ENCODE data around the gene PROX1. TPM values are rescaled to one million over a fixed set of nuclear protein-coding genes. Genes with fewer than 3 reads are reported as not detected.

The PROX1 gene
- total RNA-seq, 1 experiment from 2014 or later, result 19.9 TPM

DNA sequence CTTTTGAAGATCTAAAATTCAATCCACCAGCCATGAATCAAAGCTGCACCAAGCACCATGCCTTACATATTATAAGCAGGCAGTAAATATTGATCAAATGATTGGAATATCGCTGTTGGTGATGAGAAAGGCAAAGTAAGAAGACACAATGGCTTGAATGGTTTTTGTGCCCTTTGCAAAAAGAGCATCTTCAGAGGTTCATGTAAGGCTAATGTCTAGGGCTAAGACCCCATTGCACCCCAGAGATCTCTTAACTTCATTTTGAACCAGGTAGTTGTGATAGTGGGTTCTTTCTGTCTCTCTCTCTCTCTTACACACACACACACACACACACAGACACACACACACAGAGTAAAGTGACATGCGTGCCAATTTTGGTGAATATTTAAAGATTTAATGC, 12.0 kb downstream of the PROX1 start:
- peaks cover 39% of the 10 kb centered on the region for H3K36me3 ChIP-seq
- no peaks in the 10 kb centered on the region for H3K27me3 ChIP-seq
- no peak for DNase-seq
- no peak overlapping the region for H3K4me3 ChIP-seq
- H3K27ac ChIP-seq, result no peak overlapping the region
- H3K9me3 ChIP-seq (replicated peaks), result no peaks in the 10 kb centered on the region
- peaks cover 59% of the 10 kb centered on the region for H3K4me1 ChIP-seq

GRCh38 chr1:214002060-214002459, 14.3 kb downstream of the PROX1 start:
- Histone ChIP-seq H3K4me1 (peaks cover 41% of the 10 kb centered on the region), H3K27me3 (no peaks in the 10 kb centered on the region), H3K4me3 (no peak overlapping the region), H3K36me3 (peaks cover 51% of the 10 kb centered on the region), H3K27ac (peak overlapping the region; percentile 87), H3K9me3 (replicated peaks) (no peaks in the 10 kb centered on the region)
- DNase-seq, result peak in 1 of 2 experiments; percentile 34

GRCh38 chr1:214002472-214002871, 14.7 kb downstream of the PROX1 start:
- peaks cover 37% of the 10 kb centered on the region for H3K4me1 ChIP-seq
- H3K4me3 ChIP-seq, result no peak overlapping the region
- H3K27me3 ChIP-seq, result no peaks in the 10 kb centered on the region
- peaks cover 52% of the 10 kb centered on the region for H3K36me3 ChIP-seq
- peak overlapping the region; percentile 87 for H3K27ac ChIP-seq
- H3K9me3 ChIP-seq (replicated peaks), result no peaks in the 10 kb centered on the region
- DNase-seq, result peak; percentile 35 to 78

DNA sequence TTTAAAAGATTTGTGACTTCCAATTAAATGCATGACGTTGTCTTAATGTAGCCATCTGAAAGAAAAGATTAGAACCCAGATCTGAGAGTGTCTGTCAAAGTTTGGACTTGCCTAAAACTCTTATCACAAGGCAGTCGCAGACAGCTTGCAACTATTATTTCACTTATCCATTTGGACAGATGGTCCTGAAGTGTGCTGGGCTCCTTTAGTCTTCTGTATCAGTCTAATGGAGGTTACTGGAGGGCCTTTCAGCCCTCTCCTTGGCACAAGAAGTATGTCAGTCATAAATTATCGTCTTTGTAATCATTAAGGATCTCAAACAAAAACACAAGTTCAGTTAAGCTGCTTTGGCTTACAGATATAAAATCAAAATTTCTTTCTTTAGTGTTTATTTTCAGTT, 15.5 kb downstream of the PROX1 start:
- Histone ChIP-seq H3K27ac (peak overlapping the region; percentile 87), H3K4me3 (no peak overlapping the region), H3K27me3 (no peaks in the 10 kb centered on the region), H3K4me1 (peaks cover 33% of the 10 kb centered on the region), H3K36me3 (peaks cover 47% of the 10 kb centered on the region), H3K9me3 (replicated peaks) (no peaks in the 10 kb centered on the region)
- peak in 1 of 2 experiments; percentile 63 for DNase-seq

DNA sequence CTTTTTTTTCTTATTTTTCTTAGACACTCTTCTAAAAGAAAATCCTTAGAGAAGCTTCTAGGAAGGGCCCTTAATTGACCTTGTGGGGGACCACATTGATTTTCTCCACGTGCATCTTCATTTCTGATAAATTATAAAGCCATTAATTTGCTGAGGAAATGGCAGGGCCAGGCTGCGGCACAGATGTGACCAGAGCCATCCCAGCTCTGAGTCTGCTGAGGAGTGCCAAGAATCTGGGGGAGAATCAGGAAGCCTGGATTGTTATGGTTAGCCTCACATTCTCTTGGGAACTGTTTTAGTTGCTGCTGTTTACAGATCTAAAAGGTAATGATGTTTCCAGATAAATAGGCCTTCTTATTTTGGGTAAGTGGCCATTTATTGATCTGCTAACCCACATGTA, 16.2 kb downstream of the PROX1 start:
- peak overlapping the region; percentile 87 for H3K27ac ChIP-seq
- H3K36me3 ChIP-seq, result peaks cover 46% of the 10 kb centered on the region
- peak; percentile 55 to 70 for DNase-seq
- no peaks in the 10 kb centered on the region for H3K27me3 ChIP-seq
- H3K4me1 ChIP-seq, result peaks cover 33% of the 10 kb centered on the region
- H3K4me3 ChIP-seq, result no peak overlapping the region
- no peaks in the 10 kb centered on the region for H3K9me3 ChIP-seq (replicated peaks)

DNA sequence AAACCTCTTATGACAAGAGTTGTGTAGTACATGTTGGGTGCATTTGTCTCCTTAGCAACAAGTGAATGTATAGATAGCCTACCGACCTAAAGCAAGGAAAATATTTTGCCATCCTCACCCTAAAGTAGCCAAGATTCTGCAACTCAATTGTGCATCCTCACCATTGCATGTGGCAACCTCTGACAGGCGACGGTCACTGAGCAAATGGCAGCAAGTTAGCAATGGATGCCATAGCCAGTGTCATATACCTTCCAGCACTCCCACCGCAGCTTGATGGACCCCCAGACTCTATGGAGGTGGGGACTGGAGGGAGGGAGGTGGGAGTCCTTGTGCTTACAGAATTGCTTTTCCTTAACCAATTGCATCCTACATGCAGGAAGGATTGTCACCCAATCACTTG, 17.0 kb downstream of the PROX1 start:
- no peaks in the 10 kb centered on the region for H3K27me3 ChIP-seq
- H3K9me3 ChIP-seq (replicated peaks), result no peaks in the 10 kb centered on the region
- peaks cover 38% of the 10 kb centered on the region for H3K4me1 ChIP-seq
- no peak overlapping the region for H3K4me3 ChIP-seq
- no peak for DNase-seq
- peaks cover 43% of the 10 kb centered on the region for H3K36me3 ChIP-seq
- H3K27ac ChIP-seq, result no peak overlapping the region; the same call in 1 of the 2 replicates

GRCh38 chr1:214005708-214006107, 17.9 kb downstream of the PROX1 start:
- Histone ChIP-seq H3K4me3 (no peak overlapping the region), H3K36me3 (peaks cover 47% of the 10 kb centered on the region), H3K9me3 (replicated peaks) (no peaks in the 10 kb centered on the region), H3K27me3 (no peaks in the 10 kb centered on the region), H3K4me1 (peaks cover 42% of the 10 kb centered on the region), H3K27ac (no peak overlapping the region)
- no peak for DNase-seq

DNA sequence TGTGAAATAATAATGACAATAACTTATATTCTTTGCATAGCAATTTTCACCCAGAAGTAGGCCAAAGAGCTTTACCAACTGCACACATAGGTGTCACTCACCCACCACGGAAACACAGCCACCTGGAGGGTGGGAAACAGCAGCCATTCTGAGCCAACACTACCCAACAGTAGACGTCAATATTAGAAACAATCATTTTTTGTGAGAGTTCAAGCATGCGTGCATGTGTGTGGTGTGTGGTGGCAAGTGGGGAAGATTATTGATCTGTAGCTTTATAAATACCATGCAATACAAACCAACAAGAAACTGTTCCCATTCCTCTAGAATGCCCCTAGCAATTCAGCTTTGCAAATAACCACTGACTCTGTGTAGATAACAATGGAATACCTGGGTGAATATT, 19.1 kb downstream of the PROX1 start:
- H3K27ac ChIP-seq, result no peak overlapping the region
- H3K27me3 ChIP-seq, result no peaks in the 10 kb centered on the region

DNA sequence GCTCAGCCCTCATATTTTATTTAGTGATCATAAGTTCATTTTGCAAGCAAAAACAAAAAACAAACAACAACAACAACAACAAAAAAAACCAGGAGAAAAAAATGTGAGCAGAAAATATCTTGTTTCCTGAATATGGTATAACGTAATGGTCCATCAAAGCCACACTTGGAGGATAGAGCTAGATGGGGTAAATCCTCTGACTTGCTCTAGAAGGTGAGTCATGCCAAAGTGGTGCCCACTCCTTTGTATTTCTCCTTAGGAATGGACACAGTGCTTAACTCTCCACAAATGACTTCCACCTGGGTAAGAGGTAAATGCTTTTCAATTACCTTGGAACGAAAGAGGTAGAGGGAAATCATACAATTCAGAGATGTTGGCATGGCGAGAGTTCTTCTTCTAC, 20.6 kb downstream of the PROX1 start:
- peaks cover 21% of the 10 kb centered on the region for H3K4me1 ChIP-seq

More for the DNA sequence above, 19.1 kb downstream of the PROX1 start:
- peaks cover 36% of the 10 kb centered on the region for H3K4me1 ChIP-seq
- no peaks in the 10 kb centered on the region for H3K9me3 ChIP-seq (replicated peaks)
- H3K4me3 ChIP-seq, result no peak overlapping the region
- peaks cover 50% of the 10 kb centered on the region for H3K36me3 ChIP-seq
- no peak for DNase-seq

GRCh38 chr1:214008791-214009422, 21.1 kb downstream of the PROX1 start:
- Histone ChIP-seq H3K4me1 (peaks cover 16% of the 10 kb centered on the region), H3K4me3 (no peak overlapping the region), H3K9me3 (replicated peaks) (no peaks in the 10 kb centered on the region), H3K27ac (peak overlapping the region; percentile 45), H3K27me3 (no peaks in the 10 kb centered on the region), H3K36me3 (peaks cover 66% of the 10 kb centered on the region)
- no peak for DNase-seq

More for the DNA sequence above, 20.6 kb downstream of the PROX1 start:
- Histone ChIP-seq H3K27ac (no peak overlapping the region), H3K27me3 (no peaks in the 10 kb centered on the region), H3K4me3 (no peak overlapping the region), H3K36me3 (peaks cover 61% of the 10 kb centered on the region), H3K9me3 (replicated peaks) (no peaks in the 10 kb centered on the region)
- no peak for DNase-seq

- H3K9me3 ChIP-seq (replicated peaks), result no peaks in the 10 kb centered on the region
- DNase-seq, result no peak
- H3K27me3 ChIP-seq, result no peaks in the 10 kb centered on the region
- H3K27ac ChIP-seq, result peak overlapping the region; percentile 45
- no peak overlapping the region for H3K4me3 ChIP-seq
- peaks cover 9% of the 10 kb centered on the region for H3K4me1 ChIP-seq
- H3K36me3 ChIP-seq, result peaks cover 71% of the 10 kb centered on the region
These were observed 21.8 kb downstream of the PROX1 start for GRCh38 chr1:214009423-214010196.

DNA sequence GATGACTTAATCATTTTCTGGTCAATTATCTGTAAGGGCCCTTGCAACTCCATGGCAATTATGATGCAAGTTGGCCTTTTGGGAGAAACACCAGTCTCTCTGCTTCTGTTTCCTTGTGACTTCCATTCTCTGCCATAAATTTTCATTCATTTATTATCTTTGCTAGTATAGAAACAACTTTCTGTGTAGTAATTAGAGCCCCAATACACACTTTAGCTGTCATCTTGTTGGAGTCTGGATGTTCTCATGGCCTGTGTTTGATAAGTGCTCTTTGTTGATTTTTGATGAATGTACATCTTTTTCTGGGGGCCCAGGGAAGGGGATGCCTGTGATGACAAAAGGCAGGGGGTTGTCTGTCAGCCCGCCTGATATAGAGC, 22.4 kb downstream of the PROX1 start:
- no peaks in the 10 kb centered on the region for H3K27me3 ChIP-seq
- peaks cover 69% of the 10 kb centered on the region for H3K36me3 ChIP-seq

DNA sequence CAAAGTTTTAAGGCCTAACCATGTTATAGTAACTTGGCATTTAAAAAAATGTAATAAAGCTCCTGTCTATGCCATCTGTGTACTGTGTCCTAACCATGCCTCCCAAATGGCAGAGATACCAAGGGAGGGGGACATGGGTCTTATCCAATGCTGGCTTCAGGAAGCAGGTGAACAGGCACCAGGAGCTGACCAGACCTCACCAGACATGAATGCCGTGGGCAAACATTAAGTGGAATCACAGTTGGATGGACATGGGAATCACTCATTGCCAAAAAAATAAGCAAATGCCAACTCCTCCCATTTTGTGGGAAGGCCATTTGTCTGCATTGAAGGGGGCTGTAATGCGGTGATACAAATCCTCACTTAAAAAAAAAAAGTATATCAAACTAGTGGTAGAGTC, 22.9 kb downstream of the PROX1 start:
- no peak overlapping the region for H3K27ac ChIP-seq
- DNase-seq, result no peak

More for the DNA sequence above, 22.4 kb downstream of the PROX1 start:
- Histone ChIP-seq H3K27ac (peak overlapping the region; percentile 45), H3K4me3 (no peak overlapping the region), H3K9me3 (replicated peaks) (no peaks in the 10 kb centered on the region), H3K4me1 (peaks cover 9% of the 10 kb centered on the region)
- DNase-seq, result no peak

DNA sequence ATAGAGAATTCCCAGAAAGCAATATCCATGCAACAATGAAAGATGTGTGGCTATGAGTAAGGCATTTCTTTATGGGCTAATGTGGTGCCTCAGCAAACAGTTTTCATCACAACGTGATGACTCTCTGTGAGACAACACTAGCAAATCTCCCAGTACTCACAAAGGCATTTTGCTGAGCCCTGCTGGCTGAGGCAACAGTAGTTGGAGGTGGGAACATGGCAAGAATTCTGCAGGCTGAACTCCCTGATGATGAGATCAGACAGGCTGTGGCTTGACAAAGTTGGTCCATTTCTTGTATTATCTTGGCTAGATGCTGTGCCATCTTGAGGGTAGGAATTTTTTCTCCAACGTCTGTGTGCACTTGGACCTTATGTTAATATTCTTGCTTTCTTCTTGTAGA, 24.6 kb downstream of the PROX1 start:
- Histone ChIP-seq H3K36me3 (peaks cover 79% of the 10 kb centered on the region), H3K27me3 (no peaks in the 10 kb centered on the region), H3K9me3 (replicated peaks) (no peaks in the 10 kb centered on the region), H3K4me1 (peaks cover 9% of the 10 kb centered on the region), H3K4me3 (no peak overlapping the region), H3K27ac (no peak overlapping the region)
- no peak for DNase-seq

More for the DNA sequence above, 22.9 kb downstream of the PROX1 start:
- Histone ChIP-seq H3K4me1 (peaks cover 9% of the 10 kb centered on the region), H3K36me3 (peaks cover 71% of the 10 kb centered on the region), H3K27me3 (no peaks in the 10 kb centered on the region), H3K9me3 (replicated peaks) (no peaks in the 10 kb centered on the region), H3K4me3 (no peak overlapping the region)

GRCh38 chr1:214013614-214014377, 26.0 kb downstream of the PROX1 start:
- Histone ChIP-seq H3K36me3 (peaks cover 79% of the 10 kb centered on the region), H3K27ac (no peak overlapping the region), H3K9me3 (replicated peaks) (no peaks in the 10 kb centered on the region), H3K27me3 (no peaks in the 10 kb centered on the region), H3K4me3 (no peak overlapping the region), H3K4me1 (peaks cover 22% of the 10 kb centered on the region)
- DNase-seq, result no peak
